HG02798 (cell line): Measurements from ENCODE around the gene BCR.
"Not testable (repeated sequence)": the region's sequence is repeated elsewhere in the genome, so short reads cannot be mapped to it uniquely, and the experiment has no call there.

Experiments
- ATAC-seq: cut with Tn5 transposase; IDR thresholded peaks from one replicate; pipeline ENCODE4 v1.9.1; 2021; ENCODE audit warnings: mild to moderate bottlenecking; ENCODE audit not compliant: unreplicated experiment, poor library complexity

Gene BCR

GRCh38 chr22:23302171-23303002 lies 122.1 kb downstream of the BCR start:
- no peak for ATAC-seq

- no peak for ATAC-seq
Observed at GRCh38 chr22:23305321-23305910, 125.1 kb downstream of the BCR start.

GRCh38 chr22:23305922-23306374 lies 125.6 kb downstream of the BCR start:
- no peak for ATAC-seq

- no peak for ATAC-seq
Observed at GRCh38 chr22:23306438-23306921, 126.2 kb downstream of the BCR start.

GRCh38 chr22:23306926-23307325 lies 126.6 kb downstream of the BCR start:
- no peak for ATAC-seq

- ATAC-seq, result not testable (repeated sequence)
Observed at GRCh38 chr22:23307511-23307910, 127.2 kb downstream of the BCR start.

GRCh38 chr22:23309261-23309660 lies 129.0 kb downstream of the BCR start:
- not testable (repeated sequence) for ATAC-seq

- ATAC-seq, result not testable (repeated sequence)
Observed at GRCh38 chr22:23310443-23311097, 130.3 kb downstream of the BCR start.

- ATAC-seq, result not testable (repeated sequence)
Observed at GRCh38 chr22:23311635-23312420, 131.5 kb downstream of the BCR start.

- no peak for ATAC-seq
Observed at GRCh38 chr22:23313791-23314567, 133.7 kb downstream of the BCR start.

GRCh38 chr22:23315341-23315917 lies 135.1 kb downstream of the BCR start:
- no peak for ATAC-seq

- ATAC-seq, result not testable (repeated sequence)
Observed at GRCh38 chr22:23316596-23316995, 136.3 kb downstream of the BCR start.

- not testable (repeated sequence) for ATAC-seq
Observed at GRCh38 chr22:23318316-23318715, 138.0 kb downstream of the BCR start.

- not testable (repeated sequence) for ATAC-seq
Observed at GRCh38 chr22:23322497-23323080, 142.3 kb downstream of the BCR start.

- ATAC-seq, result not testable (repeated sequence)
Observed at GRCh38 chr22:23323960-23324688, 143.8 kb downstream of the BCR start.

- no peak for ATAC-seq
Observed at GRCh38 chr22:23325183-23325582, 144.9 kb downstream of the BCR start.

GRCh38 chr22:23333822-23334221 lies 153.5 kb downstream of the BCR start:
- not testable (repeated sequence) for ATAC-seq

- ATAC-seq, result not testable (repeated sequence)
Observed at GRCh38 chr22:23337672-23338071, 157.4 kb downstream of the BCR start.
